RWPE2 (cell line): ENCODE data around the gene ZNF597.
"Not testable (repeated sequence)": the region's sequence is repeated elsewhere in the genome, so short reads cannot be mapped to it uniquely, and the experiment has no call there.

Experiments
- ATAC-seq: fragments of 200-7000 bp; cut with Tn5 transposase; 3 replicates; pipeline ENCODE4 v1.9.1; 2021; ENCODE audit warnings: low read depth
- DNase-seq: peaks from one replicate; pipeline ENCODE4 v3.0.0-alpha.2; 2020; ENCODE audit warnings: low spot score
- H3K27ac ChIP-seq: fragments of 450-650 bp; 2 replicates; pipeline ENCODE4 v1.5.1; 2017; ENCODE audit warnings: mild to moderate bottlenecking; ENCODE audit not compliant: poor library complexity, severe bottlenecking
- H3K27me3 ChIP-seq: fragments of 250-450 bp; sonication (Bioruptor Pico); 2 replicates; pipeline ENCODE4 v1.5.1; 2021; ENCODE audit warnings: mild to moderate bottlenecking, moderate library complexity; ENCODE audit not compliant: insufficient read depth, poor library complexity, severe bottlenecking
- H3K36me3 ChIP-seq: fragments of 250-450 bp; sonication (Bioruptor Pico); 2 replicates; pipeline ENCODE4 v1.5.1; 2020; ENCODE audit warnings: low read depth, mild to moderate bottlenecking, moderate library complexity
- H3K4me1 ChIP-seq: fragments of 250-450 bp; sonication (Bioruptor Pico); 2 replicates; pipeline ENCODE4 v1.5.1; 2021; ENCODE audit warnings: mild to moderate bottlenecking, moderate library complexity; ENCODE audit not compliant: insufficient read depth, poor library complexity, severe bottlenecking
- H3K4me3 ChIP-seq: fragments of 250-450 bp; sonication (Bioruptor Pico); 2 replicates; pipeline ENCODE4 v1.5.1; 2021; ENCODE audit warnings: mild to moderate bottlenecking, moderate library complexity; ENCODE audit not compliant: severe bottlenecking
- H3K9me3 ChIP-seq: fragments of 250-450 bp; sonication (Bioruptor Pico); 2 replicates; pipeline ENCODE4 v1.5.1; 2021; ENCODE audit warnings: mild to moderate bottlenecking, moderate library complexity; ENCODE audit not compliant: severe bottlenecking
- TF ChIP-seq, protein P1 (sequence below): fragments of 450-650 bp; IDR thresholded peaks from one replicate; pipeline ENCODE4 v1.5.1; 2017; ENCODE audit warnings: mild to moderate bottlenecking, moderate library complexity; ENCODE audit not compliant: poor library complexity, severe bottlenecking

The ZNF597 gene

DNA sequence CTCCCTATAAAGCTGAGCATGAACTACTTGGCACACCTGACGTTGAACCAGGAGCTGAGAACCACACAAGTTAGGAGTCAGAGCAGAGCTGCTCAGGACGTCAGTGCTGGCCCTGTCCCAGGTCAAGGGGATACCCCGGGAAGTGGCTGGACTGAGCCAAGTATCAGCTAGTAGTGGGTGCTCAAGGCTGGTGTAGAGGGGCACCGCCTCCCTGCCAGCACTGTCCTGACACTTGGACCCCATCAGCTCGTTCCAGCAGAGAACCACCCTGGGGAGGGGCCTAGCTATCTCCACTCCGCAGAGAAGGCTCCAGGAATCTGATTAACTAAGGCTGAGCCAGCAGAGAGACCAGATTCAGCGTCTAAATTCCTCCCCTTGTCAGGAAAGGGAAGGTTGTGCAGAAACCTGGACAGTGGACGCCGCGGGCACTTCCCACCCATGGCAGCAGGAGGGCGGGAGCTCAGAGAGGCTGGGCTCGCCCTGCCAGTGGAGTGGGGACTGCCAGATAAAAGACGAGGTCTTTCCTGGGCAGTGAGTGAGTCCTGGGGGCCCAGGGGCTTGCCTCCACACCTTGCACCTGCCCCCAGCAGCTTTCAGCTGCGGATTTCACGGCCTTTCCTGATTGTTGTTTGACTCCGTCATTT, 31.0 kb upstream of the ZNF597 start:
- Histone ChIP-seq H3K9me3 (no peaks in the 10 kb centered on the region), H3K27ac (no peak overlapping the region), H3K4me1 (no peaks in the 10 kb centered on the region), H3K4me3 (no peak overlapping the region), H3K27me3 (no peaks in the 10 kb centered on the region), H3K36me3 (peaks cover 24% of the 10 kb centered on the region; the same call in 1 of the 2 replicates)
- TF ChIP-seq, protein P1, sequence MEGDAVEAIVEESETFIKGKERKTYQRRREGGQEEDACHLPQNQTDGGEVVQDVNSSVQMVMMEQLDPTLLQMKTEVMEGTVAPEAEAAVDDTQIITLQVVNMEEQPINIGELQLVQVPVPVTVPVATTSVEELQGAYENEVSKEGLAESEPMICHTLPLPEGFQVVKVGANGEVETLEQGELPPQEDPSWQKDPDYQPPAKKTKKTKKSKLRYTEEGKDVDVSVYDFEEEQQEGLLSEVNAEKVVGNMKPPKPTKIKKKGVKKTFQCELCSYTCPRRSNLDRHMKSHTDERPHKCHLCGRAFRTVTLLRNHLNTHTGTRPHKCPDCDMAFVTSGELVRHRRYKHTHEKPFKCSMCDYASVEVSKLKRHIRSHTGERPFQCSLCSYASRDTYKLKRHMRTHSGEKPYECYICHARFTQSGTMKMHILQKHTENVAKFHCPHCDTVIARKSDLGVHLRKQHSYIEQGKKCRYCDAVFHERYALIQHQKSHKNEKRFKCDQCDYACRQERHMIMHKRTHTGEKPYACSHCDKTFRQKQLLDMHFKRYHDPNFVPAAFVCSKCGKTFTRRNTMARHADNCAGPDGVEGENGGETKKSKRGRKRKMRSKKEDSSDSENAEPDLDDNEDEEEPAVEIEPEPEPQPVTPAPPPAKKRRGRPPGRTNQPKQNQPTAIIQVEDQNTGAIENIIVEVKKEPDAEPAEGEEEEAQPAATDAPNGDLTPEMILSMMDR: no peak
- DNase-seq: no peak
- no peak for ATAC-seq

DNA sequence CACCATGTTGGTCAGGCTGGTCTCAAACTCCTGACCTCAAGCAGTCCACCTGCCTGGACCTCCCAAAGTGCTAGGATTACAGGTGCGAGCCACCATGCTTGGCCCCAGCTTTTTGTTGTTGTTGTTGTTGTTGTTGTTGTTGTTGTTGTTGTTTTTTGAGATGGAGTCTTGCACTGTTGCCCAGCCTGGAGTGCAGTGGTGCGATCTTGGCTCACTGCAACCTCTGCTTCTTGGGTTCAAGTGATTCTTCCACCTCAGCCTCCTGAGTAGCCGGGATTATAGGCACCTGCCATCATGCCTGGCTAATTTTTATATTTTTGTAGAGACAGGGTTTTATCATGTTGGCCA, 30.3 kb upstream of the ZNF597 start:
- not testable (repeated sequence) for H3K4me1 ChIP-seq, DNase-seq, H3K9me3 ChIP-seq, H3K4me3 ChIP-seq, H3K27ac ChIP-seq, H3K27me3 ChIP-seq, ATAC-seq
- peaks cover 19% of the 10 kb centered on the region; the same call in 1 of the 2 replicates for H3K36me3 ChIP-seq

DNA sequence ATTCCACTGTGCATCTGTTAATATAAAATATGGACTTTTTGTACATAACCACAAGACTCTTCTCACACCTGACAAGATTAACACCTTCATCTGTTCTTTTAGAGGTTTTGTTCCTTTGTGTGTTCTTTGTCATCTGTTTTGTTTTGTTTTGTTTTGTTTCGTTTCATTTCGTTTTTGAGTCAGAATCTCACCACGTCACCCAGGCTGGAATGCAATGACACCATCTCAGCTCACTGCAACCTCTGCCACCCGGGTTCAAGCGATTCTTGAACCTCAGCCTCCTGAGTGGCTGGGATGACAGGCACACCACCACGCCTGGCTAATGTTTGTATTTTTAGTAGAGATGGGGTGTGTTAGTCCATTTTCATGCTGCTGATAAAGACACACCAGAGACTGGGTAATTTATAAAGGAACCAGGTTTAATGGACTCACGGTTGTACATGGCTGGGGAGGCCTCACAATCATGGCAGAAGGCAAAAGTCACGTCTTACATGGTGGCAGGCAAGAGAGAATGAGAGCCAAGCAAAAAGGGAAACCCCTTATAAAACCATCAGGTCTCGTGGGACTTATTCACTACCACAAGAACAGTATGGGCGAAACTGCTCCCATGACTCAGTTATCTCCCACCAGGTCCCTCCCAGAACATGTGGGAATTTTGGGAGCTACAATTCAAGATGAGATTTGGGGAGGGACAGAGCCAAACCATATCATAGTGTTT, 29.7 kb upstream of the ZNF597 start:
- TF ChIP-seq, protein P1: no peak
- Histone ChIP-seq H3K9me3 (no peaks in the 10 kb centered on the region), H3K4me3 (no peak overlapping the region)

DNA sequence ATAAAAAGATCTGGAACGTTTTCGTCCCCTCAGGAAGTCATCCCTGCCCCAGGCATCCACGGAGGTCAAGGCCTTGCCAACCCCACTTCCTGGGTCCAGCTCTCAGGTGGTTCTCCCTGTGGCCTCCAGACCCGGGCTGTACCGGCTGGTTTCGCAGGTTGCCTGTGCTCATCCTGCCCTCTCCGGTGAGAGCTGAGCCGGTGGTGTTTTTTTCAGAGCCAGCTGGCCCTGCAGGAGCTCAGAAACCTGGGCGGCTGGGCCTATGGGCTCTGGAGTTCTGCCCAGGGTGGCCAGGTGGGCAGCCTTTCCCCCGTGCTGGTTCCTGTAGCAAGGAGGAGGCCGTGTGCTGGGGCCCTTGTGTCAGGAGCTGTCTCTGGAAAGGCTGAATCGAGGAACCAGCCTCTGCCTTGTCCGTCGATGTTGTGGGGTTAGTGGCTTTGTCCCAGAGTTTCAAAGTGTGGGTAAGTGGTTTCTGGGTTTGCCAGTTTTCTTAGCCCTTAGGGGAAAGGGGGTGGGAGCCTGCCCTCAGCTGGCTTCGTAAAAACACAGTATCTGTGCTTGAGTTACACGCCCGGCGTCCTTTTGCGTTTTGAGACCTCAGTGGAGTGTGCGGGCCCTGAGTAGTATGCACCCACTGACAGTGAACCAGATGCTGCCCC, 28.3 kb upstream of the ZNF597 start:
- peaks cover 12% of the 10 kb centered on the region; the same call in 1 of the 2 replicates for H3K36me3 ChIP-seq
- H3K27me3 ChIP-seq: no peaks in the 10 kb centered on the region
- H3K4me1 ChIP-seq: no peaks in the 10 kb centered on the region
- H3K27ac ChIP-seq: no peak overlapping the region
- TF ChIP-seq, protein P1: no peak
- ATAC-seq: no peak
- H3K9me3 ChIP-seq: no peaks in the 10 kb centered on the region
- no peak overlapping the region for H3K4me3 ChIP-seq
- DNase-seq: no peak

More for the DNA sequence above, 29.7 kb upstream of the ZNF597 start:
- Histone ChIP-seq H3K36me3 (peaks cover 19% of the 10 kb centered on the region; the same call in 1 of the 2 replicates), H3K27ac (no peak overlapping the region), H3K27me3 (no peaks in the 10 kb centered on the region), H3K4me1 (no peaks in the 10 kb centered on the region)
- DNase-seq (no peak), ATAC-seq (no peak)

DNA sequence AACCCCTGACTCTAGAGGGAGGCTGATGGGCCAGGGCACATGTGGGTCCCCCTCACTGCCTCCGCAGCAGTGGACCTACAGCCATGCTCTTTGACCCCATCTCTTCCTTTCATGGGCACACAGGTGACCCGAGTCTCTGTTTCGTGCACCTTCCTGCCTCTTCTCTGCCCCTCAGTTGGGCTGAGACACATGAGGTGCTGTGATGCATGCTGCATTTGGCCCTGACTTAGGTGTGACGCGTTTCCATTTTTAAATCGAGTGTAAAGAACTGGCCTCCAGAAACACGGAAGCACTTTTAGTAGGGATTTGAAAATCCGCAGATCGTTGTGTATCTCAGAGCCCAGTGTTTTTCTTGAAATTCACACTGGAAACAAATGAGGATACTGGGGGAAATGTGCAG, 27.4 kb upstream of the ZNF597 start:
- DNase-seq (no peak), ATAC-seq (no peak)
- H3K4me3 ChIP-seq: no peak overlapping the region
- TF ChIP-seq, protein P1: no peak
- peaks cover 9% of the 10 kb centered on the region; the same call in 1 of the 2 replicates for H3K36me3 ChIP-seq
- no peaks in the 10 kb centered on the region for H3K4me1 ChIP-seq
- H3K9me3 ChIP-seq: no peaks in the 10 kb centered on the region
- H3K27me3 ChIP-seq: no peaks in the 10 kb centered on the region
- no peak overlapping the region for H3K27ac ChIP-seq
